H9 (cell line): ENCODE results near the gene EPB41L5. TPM values are rescaled to one million over a fixed set of nuclear protein-coding genes. Genes with fewer than 3 reads are reported as not detected.

Experiments
- DNase-seq: peaks from one replicate; pipeline ENCODE4 v3.0.0-alpha.2; 2017
- H2AFZ ChIP-seq: one replicate; pipeline ENCODE4 v1.6.1; 2013; ENCODE audit warnings: mild to moderate bottlenecking, low read length, control low read depth, moderate library complexity
- H2AK5ac ChIP-seq: 2 replicates; pipeline ENCODE4 v1.6.1; 2013; ENCODE audit warnings: low read length, control low read depth, mixed read lengths; ENCODE audit not compliant: insufficient read length
- H2BK120ac ChIP-seq: one replicate; pipeline ENCODE4 v1.6.1; 2013; ENCODE audit warnings: low read depth, mild to moderate bottlenecking, low read length, control low read depth, inconsistent platforms; ENCODE audit not compliant: poor library complexity, severe bottlenecking
- H2BK12ac ChIP-seq: 2 replicates; pipeline ENCODE4 v1.6.1; 2013; ENCODE audit warnings: low read length, control low read depth, mixed read lengths, low read depth; ENCODE audit not compliant: insufficient read length
- H2BK15ac ChIP-seq: 2 replicates; pipeline ENCODE4 v1.6.1; 2013; ENCODE audit warnings: low read depth, low read length, control low read depth
- H2BK20ac ChIP-seq: one replicate; pipeline ENCODE4 v1.6.1; 2013; ENCODE audit warnings: low read depth, mild to moderate bottlenecking, low read length, control low read depth, inconsistent platforms; ENCODE audit not compliant: poor library complexity, severe bottlenecking
- H2BK5ac ChIP-seq: 2 replicates; pipeline ENCODE4 v1.6.1; 2013; ENCODE audit warnings: low read length, control low read depth, mixed read lengths; ENCODE audit not compliant: insufficient read length
- H3K14ac ChIP-seq: 2 replicates; pipeline ENCODE4 v1.6.1; 2013; ENCODE audit warnings: low read length, control low read depth; ENCODE audit not compliant: insufficient read depth
- H3K18ac ChIP-seq: 2 replicates; pipeline ENCODE4 v1.6.1; 2013; ENCODE audit warnings: low read depth, mild to moderate bottlenecking, mixed read lengths, low read length, control low read depth; ENCODE audit not compliant: insufficient read length
- H3K23ac ChIP-seq: 2 replicates; pipeline ENCODE4 v1.6.1; 2013; ENCODE audit warnings: low read length, control low read depth, mixed read lengths, low read depth; ENCODE audit not compliant: insufficient read length
- H3K23me2 ChIP-seq: 2 replicates; pipeline ENCODE4 v1.6.1; 2013; ENCODE audit warnings: low read depth, mild to moderate bottlenecking, mixed read lengths, low read length, control low read depth; ENCODE audit not compliant: insufficient read length, poor library complexity, severe bottlenecking
- H3K27ac ChIP-seq: 2 replicates; pipeline ENCODE4 v1.5.1; 2013; ENCODE audit warnings: low read length, control low read depth, mixed read lengths, low read depth; ENCODE audit not compliant: insufficient read length
- H3K27me3 ChIP-seq: 2 replicates; pipeline ENCODE4 v1.6.1; 2013; ENCODE audit warnings: low read length, control low read depth, inconsistent platforms; ENCODE audit not compliant: insufficient read depth
- H3K4ac ChIP-seq: 2 replicates; pipeline ENCODE4 v1.6.1; 2013; ENCODE audit warnings: low read depth, mild to moderate bottlenecking, control low read depth, inconsistent platforms, low read length, moderate library complexity
- H3K4me1 ChIP-seq: 2 replicates; pipeline ENCODE4 v1.6.1; 2013; ENCODE audit warnings: low read length, control low read depth, inconsistent platforms; ENCODE audit not compliant: insufficient read depth
- H3K4me2 ChIP-seq: 2 replicates; pipeline ENCODE4 v1.6.1; 2013; ENCODE audit warnings: low read length, control low read depth, mixed read lengths; ENCODE audit not compliant: insufficient read length, insufficient read depth
- H3K56ac ChIP-seq: 2 replicates; pipeline ENCODE4 v1.6.1; 2013; ENCODE audit warnings: low read depth, mild to moderate bottlenecking, mixed read lengths, low read length, control low read depth; ENCODE audit not compliant: insufficient read length
- H3K79me1 ChIP-seq: 2 replicates; pipeline ENCODE4 v1.6.1; 2013; ENCODE audit warnings: low read depth, mild to moderate bottlenecking, moderate library complexity, low read length, control low read depth, inconsistent platforms; ENCODE audit not compliant: insufficient read depth, poor library complexity, severe bottlenecking
- H3K79me2 ChIP-seq: 2 replicates; pipeline ENCODE4 v1.6.1; 2013; ENCODE audit warnings: low read length, control low read depth, inconsistent platforms; ENCODE audit not compliant: insufficient read depth
- H3K9ac ChIP-seq: 2 replicates; pipeline ENCODE4 v1.6.1; 2013; ENCODE audit warnings: low read length, control low read depth, mixed read lengths; ENCODE audit not compliant: insufficient read length; ENCODE audit errors: extremely low read depth
- H3K9me3 ChIP-seq: one replicate; pipeline ENCODE4 v1.6.1; 2013; ENCODE audit warnings: low read depth, low read length, inconsistent platforms; ENCODE audit not compliant: control insufficient read depth
- H3T11ph ChIP-seq: one replicate; pipeline ENCODE4 v1.6.1; 2013; ENCODE audit warnings: mild to moderate bottlenecking, low read length, control low read depth, inconsistent platforms
- H4K20me1 ChIP-seq: one replicate; pipeline ENCODE4 v1.6.1; 2013; ENCODE audit not compliant: control insufficient read depth, insufficient read length, insufficient read depth
- H4K5ac ChIP-seq: 2 replicates; pipeline ENCODE4 v1.6.1; 2013; ENCODE audit warnings: low read depth, mild to moderate bottlenecking, mixed read lengths, low read length, control low read depth; ENCODE audit not compliant: insufficient read length
- H4K8ac ChIP-seq: replicated peaks from 2 replicates; pipeline ENCODE4 v1.6.1; 2013; ENCODE audit warnings: low read length, control low read depth, mixed read lengths, low read depth; ENCODE audit not compliant: insufficient read length
- H4K91ac ChIP-seq: 2 replicates; pipeline ENCODE4 v1.6.1; 2013; ENCODE audit warnings: low read depth, mild to moderate bottlenecking, moderate library complexity, mixed read lengths, low read length, control low read depth; ENCODE audit not compliant: insufficient read length
- H3K27ac Mint-ChIP-seq, 3 experiments: 2 replicates in 2 of 3; 3 replicates in 1 of 3; pipeline ENCODE4 v1.8.0; 2020 to 2021; ENCODE audit warnings: mixed read lengths in 3 of 3, mild to moderate bottlenecking in 1 of 3, moderate library complexity in 1 of 3
- H3K27me3 Mint-ChIP-seq: 2 replicates; pipeline ENCODE4 v1.8.0; 2021; ENCODE audit warnings: low read depth, mild to moderate bottlenecking, moderate library complexity, mixed read lengths
- H3K36me3 Mint-ChIP-seq, 3 experiments: 2 replicates in 2 of 3; 3 replicates in 1 of 3; pipeline ENCODE4 v1.8.0; 2020 to 2021; ENCODE audit warnings: low read depth in 3 of 3, mixed read lengths in 3 of 3; ENCODE audit not compliant: insufficient read depth in 1 of 3
- H3K4me1 Mint-ChIP-seq, 2 experiments: 2 replicates each; pipeline ENCODE4 v1.8.0; 2020; ENCODE audit warnings: mixed read lengths in 2 of 2
- H3K4me3 Mint-ChIP-seq, 2 experiments: 2 replicates in 1 of 2; 3 replicates in 1 of 2; pipeline ENCODE4 v1.8.0; 2020 to 2021; ENCODE audit warnings: mild to moderate bottlenecking in 2 of 2, mixed read lengths in 2 of 2, moderate library complexity in 1 of 2
- H3K9me3 Mint-ChIP-seq, 2 experiments: 2 replicates in 1 of 2; 3 replicates in 1 of 2; pipeline ENCODE4 v1.8.0; 2020; ENCODE audit warnings: mild to moderate bottlenecking in 2 of 2, mixed read lengths in 2 of 2, moderate library complexity in 1 of 2
- CTCF ChIP-seq: fragments of 200-600 bp; sonication (generic); conservative IDR thresholded peaks from 3 replicates; pipeline ENCODE4 v1.8.0; 2021; ENCODE audit warnings: antibody characterized with exemption, mild to moderate bottlenecking
- WGBS: extraction: QIAGEN DNeasy Blood & Tissue Kit; methylation state at CpG from one replicate; pipeline ENCODE4 v1.1.7; 2013; ENCODE audit warnings: missing lambda C conversion rate, low lambda C conversion rate, mixed read lengths; ENCODE audit not compliant: insufficient read length; ENCODE audit errors: extremely low coverage; 5-methylcytosine and 5-hydroxymethylcytosine counted together
- total RNA-seq: library from RNA; stranded (reverse); gene quantifications from 2 replicates; pipeline ENCODE4 v1.2.1, GENCODE V29; 2021

The EPB41L5 gene
- total RNA-seq, 1 experiment from 2014 or later, result 40.4 TPM

- Histone ChIP-seq H3K23ac (no peak overlapping the region), H4K5ac (no peak overlapping the region), H3K4me2 (no peak overlapping the region), H3K9ac (no peak overlapping the region), H4K20me1 (no peaks in the 10 kb centered on the region), H2AFZ (no peak overlapping the region), H3K14ac (no peak overlapping the region), H3K4ac (no peak overlapping the region), H3K9me3 (no peaks in the 10 kb centered on the region), H2BK20ac (no peak overlapping the region), H2AK5ac (no peak overlapping the region), H2BK15ac (no peak overlapping the region), H2BK5ac (no peak overlapping the region), H2BK120ac (no peak overlapping the region), H2BK12ac (no peak overlapping the region), H3K18ac (no peak overlapping the region), H3K27ac (no peak overlapping the region), H4K8ac (no peak overlapping the region), H3K27me3 (no peaks in the 10 kb centered on the region), H3K79me2 (no peaks in the 10 kb centered on the region), H4K91ac (no peak overlapping the region), H3K79me1 (no peaks in the 10 kb centered on the region), H3K23me2 (no peaks in the 10 kb centered on the region), H3K4me1 (no peaks in the 10 kb centered on the region), H3K56ac (no peak overlapping the region), H3T11ph (no peak overlapping the region)
- Mint-ChIP-seq H3K4me1 (peaks cover 4% of the 10 kb centered on the region in 2 experiments; a peak in 3 of 4 replicates), H3K27ac (no peak overlapping the region), H3K9me3 (no peaks in the 10 kb centered on the region), H3K4me3 (no peak overlapping the region), H3K27me3 (no peaks in the 10 kb centered on the region), H3K36me3 (peaks cover 0 to 2% (median 0%) of the 10 kb centered on the region in 3 experiments; a peak in 1 of 7 replicates)
- TF ChIP-seq CTCF, result no peak
- WGBS, result no CpG with 5 or more reads among the region's 6 CpGs
- DNase-seq, result no peak
Observed at GRCh38 chr2:120110507-120110906, 97.6 kb downstream of the EPB41L5 start.
